Mammary epithelial cell (primary cell): ENCODE results near the gene CACNA1D.

Experiments
- EZH2 ChIP-seq: IDR thresholded peaks from 2 replicates; pipeline ENCODE4 v1.6.1; 2012; ENCODE audit warnings: low read length, inconsistent platforms, borderline replicate concordance
- TF ChIP-seq, protein P1 (sequence below), 2 donors: IDR thresholded peaks in 1 of 2; conservative IDR thresholded peaks in 1 of 2; 2 replicates each; pipeline ENCODE4 v1.5.1; 2011 to 2012; ENCODE audit warnings: inconsistent platforms in 2 of 2, low read length in 2 of 2, mild to moderate bottlenecking in 2 of 2, control low read depth in 1 of 2, low read depth in 1 of 2; ENCODE audit not compliant: insufficient read depth in 1 of 2; ENCODE audit errors: extremely low read depth in 1 of 2

DNA sequence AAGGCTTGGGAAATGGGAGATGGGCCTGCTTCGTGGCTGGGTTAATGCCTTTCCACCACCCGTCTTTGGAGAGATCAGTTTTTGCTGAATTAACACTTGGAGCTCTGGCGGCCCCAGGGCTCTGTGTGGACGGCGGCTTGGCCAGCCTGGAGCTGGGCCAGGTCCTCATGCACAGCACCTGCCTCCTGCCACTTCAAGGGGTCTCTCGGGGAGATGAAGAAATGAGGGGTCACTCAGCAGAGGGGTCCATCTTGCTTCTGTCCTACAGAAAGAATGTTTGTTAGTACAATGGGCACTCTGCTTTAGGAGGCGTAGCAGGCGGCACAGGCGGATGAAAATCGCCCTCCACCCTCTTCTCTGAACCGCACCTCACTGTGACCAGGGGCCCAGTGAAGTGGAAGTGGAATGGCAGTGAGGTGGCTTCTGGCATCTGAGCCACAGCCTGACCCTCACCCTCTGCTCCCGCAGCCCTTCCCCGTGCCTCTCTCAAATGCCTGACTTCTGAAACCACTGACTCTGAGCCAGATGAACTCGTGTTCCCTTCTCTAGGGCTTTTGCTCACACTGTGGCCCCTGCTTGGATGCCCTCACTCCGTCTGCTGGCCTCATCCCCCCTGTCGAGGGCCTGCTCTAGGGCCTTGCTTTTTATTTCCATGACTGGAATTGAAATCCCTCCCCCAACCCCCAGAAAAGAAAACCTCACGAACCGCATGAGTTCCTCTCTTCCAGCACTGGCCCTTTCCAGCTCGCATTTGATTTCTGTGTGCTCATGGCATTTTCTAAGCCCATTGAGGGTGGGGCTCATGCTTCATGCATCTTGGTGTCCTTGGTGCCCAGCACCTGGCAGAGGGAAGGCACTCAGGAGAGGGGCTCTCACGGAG, 309.6 kb downstream of the CACNA1D start:
- TF ChIP-seq, protein P1, sequence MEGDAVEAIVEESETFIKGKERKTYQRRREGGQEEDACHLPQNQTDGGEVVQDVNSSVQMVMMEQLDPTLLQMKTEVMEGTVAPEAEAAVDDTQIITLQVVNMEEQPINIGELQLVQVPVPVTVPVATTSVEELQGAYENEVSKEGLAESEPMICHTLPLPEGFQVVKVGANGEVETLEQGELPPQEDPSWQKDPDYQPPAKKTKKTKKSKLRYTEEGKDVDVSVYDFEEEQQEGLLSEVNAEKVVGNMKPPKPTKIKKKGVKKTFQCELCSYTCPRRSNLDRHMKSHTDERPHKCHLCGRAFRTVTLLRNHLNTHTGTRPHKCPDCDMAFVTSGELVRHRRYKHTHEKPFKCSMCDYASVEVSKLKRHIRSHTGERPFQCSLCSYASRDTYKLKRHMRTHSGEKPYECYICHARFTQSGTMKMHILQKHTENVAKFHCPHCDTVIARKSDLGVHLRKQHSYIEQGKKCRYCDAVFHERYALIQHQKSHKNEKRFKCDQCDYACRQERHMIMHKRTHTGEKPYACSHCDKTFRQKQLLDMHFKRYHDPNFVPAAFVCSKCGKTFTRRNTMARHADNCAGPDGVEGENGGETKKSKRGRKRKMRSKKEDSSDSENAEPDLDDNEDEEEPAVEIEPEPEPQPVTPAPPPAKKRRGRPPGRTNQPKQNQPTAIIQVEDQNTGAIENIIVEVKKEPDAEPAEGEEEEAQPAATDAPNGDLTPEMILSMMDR (conservative IDR thresholded peaks at IDR 0.05 in 1 of 2, IDR thresholded peaks at IDR 0.05 in 1 of 2; ENCODE audit: extremely low read depth in 1 of 2, insufficient read depth in 1 of 2, low read depth in 1 of 2, low read length in 2 of 2), result no peak
- TF ChIP-seq EZH2, result no peak
